HL-60 (cell line): Measurements from ENCODE around the gene LYRM2.

ENCODE experiments used
- DNase-seq, 2 experiments: peaks; one replicate each; pipeline ENCODE4 v3.0.0-alpha.2; 2010 to 2020; ENCODE audit warnings: low read depth in 1 of 2, low spot score in 1 of 2
- H3K27ac ChIP-seq: fragments of 250-450 bp; sonication (Bioruptor Pico); replicated peaks from 2 replicates; pipeline ENCODE4 v1.5.1; 2020; ENCODE audit warnings: mild to moderate bottlenecking, moderate library complexity
- H3K27me3 ChIP-seq: fragments of 250-450 bp; sonication (Bioruptor Pico); 2 replicates; pipeline ENCODE4 v1.5.1; 2021; ENCODE audit warnings: mild to moderate bottlenecking, moderate library complexity; ENCODE audit not compliant: insufficient read depth, poor library complexity, severe bottlenecking
- H3K4me3 ChIP-seq: replicated peaks from 2 replicates; pipeline ENCODE4 v1.5.1; 2011; ENCODE audit warnings: mild to moderate bottlenecking, control low read depth, low read length; ENCODE audit not compliant: insufficient read depth
- GABPA ChIP-seq: IDR thresholded peaks from 2 replicates; pipeline ENCODE4 v1.6.1; 2012; ENCODE audit warnings: low read depth
- POLR2AphosphoS5 ChIP-seq: IDR thresholded peaks from 2 replicates; pipeline ENCODE4 v1.6.1; 2012; ENCODE audit warnings: low read depth
- SPI1 ChIP-seq: IDR thresholded peaks from 2 replicates; pipeline ENCODE4 v1.6.1; 2012; ENCODE audit warnings: low read depth, mild to moderate bottlenecking, borderline replicate concordance
- TF ChIP-seq, protein P1 (sequence below): IDR thresholded peaks from 2 replicates; pipeline ENCODE4 v1.6.1; 2012; ENCODE audit warnings: low read depth; ENCODE audit not compliant: insufficient replicate concordance
- TF ChIP-seq, protein P2 (sequence below): IDR thresholded peaks from one replicate; pipeline ENCODE4 v1.5.1; 2011; ENCODE audit warnings: low read length, control low read depth, inconsistent platforms; ENCODE audit not compliant: insufficient read depth

Gene LYRM2

GRCh38 chr6:89528866-89529265 is 109.7 kb downstream of the LYRM2 start:
- TF ChIP-seq, protein P1, sequence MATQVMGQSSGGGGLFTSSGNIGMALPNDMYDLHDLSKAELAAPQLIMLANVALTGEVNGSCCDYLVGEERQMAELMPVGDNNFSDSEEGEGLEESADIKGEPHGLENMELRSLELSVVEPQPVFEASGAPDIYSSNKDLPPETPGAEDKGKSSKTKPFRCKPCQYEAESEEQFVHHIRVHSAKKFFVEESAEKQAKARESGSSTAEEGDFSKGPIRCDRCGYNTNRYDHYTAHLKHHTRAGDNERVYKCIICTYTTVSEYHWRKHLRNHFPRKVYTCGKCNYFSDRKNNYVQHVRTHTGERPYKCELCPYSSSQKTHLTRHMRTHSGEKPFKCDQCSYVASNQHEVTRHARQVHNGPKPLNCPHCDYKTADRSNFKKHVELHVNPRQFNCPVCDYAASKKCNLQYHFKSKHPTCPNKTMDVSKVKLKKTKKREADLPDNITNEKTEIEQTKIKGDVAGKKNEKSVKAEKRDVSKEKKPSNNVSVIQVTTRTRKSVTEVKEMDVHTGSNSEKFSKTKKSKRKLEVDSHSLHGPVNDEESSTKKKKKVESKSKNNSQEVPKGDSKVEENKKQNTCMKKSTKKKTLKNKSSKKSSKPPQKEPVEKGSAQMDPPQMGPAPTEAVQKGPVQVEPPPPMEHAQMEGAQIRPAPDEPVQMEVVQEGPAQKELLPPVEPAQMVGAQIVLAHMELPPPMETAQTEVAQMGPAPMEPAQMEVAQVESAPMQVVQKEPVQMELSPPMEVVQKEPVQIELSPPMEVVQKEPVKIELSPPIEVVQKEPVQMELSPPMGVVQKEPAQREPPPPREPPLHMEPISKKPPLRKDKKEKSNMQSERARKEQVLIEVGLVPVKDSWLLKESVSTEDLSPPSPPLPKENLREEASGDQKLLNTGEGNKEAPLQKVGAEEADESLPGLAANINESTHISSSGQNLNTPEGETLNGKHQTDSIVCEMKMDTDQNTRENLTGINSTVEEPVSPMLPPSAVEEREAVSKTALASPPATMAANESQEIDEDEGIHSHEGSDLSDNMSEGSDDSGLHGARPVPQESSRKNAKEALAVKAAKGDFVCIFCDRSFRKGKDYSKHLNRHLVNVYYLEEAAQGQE: no peak
- TF ChIP-seq, protein P2, sequence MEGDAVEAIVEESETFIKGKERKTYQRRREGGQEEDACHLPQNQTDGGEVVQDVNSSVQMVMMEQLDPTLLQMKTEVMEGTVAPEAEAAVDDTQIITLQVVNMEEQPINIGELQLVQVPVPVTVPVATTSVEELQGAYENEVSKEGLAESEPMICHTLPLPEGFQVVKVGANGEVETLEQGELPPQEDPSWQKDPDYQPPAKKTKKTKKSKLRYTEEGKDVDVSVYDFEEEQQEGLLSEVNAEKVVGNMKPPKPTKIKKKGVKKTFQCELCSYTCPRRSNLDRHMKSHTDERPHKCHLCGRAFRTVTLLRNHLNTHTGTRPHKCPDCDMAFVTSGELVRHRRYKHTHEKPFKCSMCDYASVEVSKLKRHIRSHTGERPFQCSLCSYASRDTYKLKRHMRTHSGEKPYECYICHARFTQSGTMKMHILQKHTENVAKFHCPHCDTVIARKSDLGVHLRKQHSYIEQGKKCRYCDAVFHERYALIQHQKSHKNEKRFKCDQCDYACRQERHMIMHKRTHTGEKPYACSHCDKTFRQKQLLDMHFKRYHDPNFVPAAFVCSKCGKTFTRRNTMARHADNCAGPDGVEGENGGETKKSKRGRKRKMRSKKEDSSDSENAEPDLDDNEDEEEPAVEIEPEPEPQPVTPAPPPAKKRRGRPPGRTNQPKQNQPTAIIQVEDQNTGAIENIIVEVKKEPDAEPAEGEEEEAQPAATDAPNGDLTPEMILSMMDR: no peak
- TF ChIP-seq GABPA (no peak), POLR2AphosphoS5 (no peak), SPI1 (no peak)
- Histone ChIP-seq H3K27me3 (no peaks in the 10 kb centered on the region), H3K27ac (no peak overlapping the region)

DNA sequence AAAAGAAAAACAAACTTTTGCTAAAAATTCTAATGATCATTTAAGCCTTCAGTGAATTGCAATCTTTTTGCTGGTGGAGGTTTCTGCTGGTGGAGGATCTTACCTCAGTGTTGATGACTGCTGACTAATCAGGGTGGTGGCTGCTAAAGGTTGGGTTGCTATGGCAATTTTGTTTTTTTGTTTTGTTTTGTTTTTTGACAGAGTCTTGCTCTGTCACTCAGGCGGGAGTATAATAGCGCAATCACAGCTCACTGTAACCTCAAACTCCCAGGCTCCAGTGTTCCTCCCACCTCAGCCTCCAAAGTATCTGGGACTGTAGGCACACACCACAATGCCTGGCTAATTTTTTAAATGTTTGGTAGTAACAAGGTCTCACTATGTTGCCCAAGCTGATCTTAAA is 110.9 kb downstream of the LYRM2 start:
- TF ChIP-seq, protein P2: no peak
- TF ChIP-seq, protein P1: no peak
- no peak for TF ChIP-seq SPI1
- TF ChIP-seq GABPA: no peak
- no peak for TF ChIP-seq POLR2AphosphoS5
- Histone ChIP-seq H3K27me3 (no peaks in the 10 kb centered on the region), H3K27ac (no peak overlapping the region), H3K4me3 (no peak overlapping the region)
- no peak for DNase-seq

More at GRCh38 chr6:89528866-89529265, 109.7 kb downstream of the LYRM2 start:
- H3K4me3 ChIP-seq: no peak overlapping the region
- no peak for DNase-seq

DNA sequence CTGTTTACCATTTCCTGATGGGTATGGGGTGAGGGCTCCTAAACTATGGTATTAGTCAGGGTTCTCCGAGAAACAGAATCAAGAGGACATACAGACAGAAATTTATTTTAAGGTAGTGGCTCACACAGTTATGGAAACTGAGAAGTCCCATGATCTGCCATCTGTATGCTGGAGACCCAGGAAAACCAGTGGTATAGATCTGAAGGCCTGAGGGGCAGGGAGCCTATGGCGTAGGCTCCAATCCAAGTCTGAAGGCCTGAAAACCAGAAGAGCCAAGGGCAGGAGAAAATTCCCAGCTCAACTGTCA is 112.0 kb downstream of the LYRM2 start:
- H3K27me3 ChIP-seq: no peaks in the 10 kb centered on the region
- H3K27ac ChIP-seq: no peak overlapping the region
- TF ChIP-seq SPI1: no peak
- no peak for TF ChIP-seq GABPA
- TF ChIP-seq, protein P1: no peak
- TF ChIP-seq POLR2AphosphoS5: no peak
- TF ChIP-seq, protein P2: no peak
- DNase-seq: no peak
- no peak overlapping the region for H3K4me3 ChIP-seq
